DND-41 (cell line): ENCODE measurements around the gene SUDS3.
A peak's percentile ranks its signal among the peaks of the same experiment; 100 is the strongest.
"Not testable (repeated sequence)": the region's sequence is repeated elsewhere in the genome, so short reads cannot be mapped to it uniquely, and the experiment has no call there.

Source experiments
- ATAC-seq: fragments of 200-7000 bp; cut with Tn5 transposase; 3 replicates; pipeline ENCODE4 v1.9.1; 2021; ENCODE audit warnings: low read depth; ENCODE audit not compliant: insufficient read depth
- DNase-seq: peaks from one replicate; pipeline ENCODE4 v3.0.0-alpha.2; 2020
- H2AFZ ChIP-seq: 2 replicates; pipeline ENCODE4 v1.6.0; 2012; ENCODE audit warnings: low read depth, low read length
- H3K27ac ChIP-seq: 2 replicates; pipeline ENCODE4 v1.5.1; 2012; ENCODE audit warnings: low read length, inconsistent platforms
- H3K27me3 ChIP-seq: fragments of 200-600 bp; sonication (generic); 2 replicates; pipeline ENCODE4 v1.6.0; 2012; ENCODE audit warnings: low read length, mild to moderate bottlenecking, inconsistent platforms; ENCODE audit not compliant: insufficient read depth, poor library complexity
- H3K36me3 ChIP-seq: 2 replicates; pipeline ENCODE4 v1.5.1; 2012; ENCODE audit warnings: low read length, inconsistent platforms; ENCODE audit not compliant: insufficient read depth
- H3K4me1 ChIP-seq: 2 replicates; pipeline ENCODE4 v1.5.1; 2012; ENCODE audit warnings: mild to moderate bottlenecking, low read length; ENCODE audit not compliant: insufficient read depth
- H3K4me2 ChIP-seq: 2 replicates; pipeline ENCODE4 v1.6.0; 2012; ENCODE audit warnings: mild to moderate bottlenecking, moderate library complexity, low read length, inconsistent platforms; ENCODE audit not compliant: insufficient read depth
- H3K4me3 ChIP-seq, 2 experiments: fragments of 200-600 bp in 1 of 2; shearing (Covaris generic) in 1 of 2; 2 replicates each; pipeline ENCODE4 v1.5.1; 2012 to 2016; ENCODE audit warnings: inconsistent platforms in 2 of 2, low read length in 2 of 2, mild to moderate bottlenecking in 2 of 2, low read depth in 1 of 2, moderate library complexity in 1 of 2
- H3K79me2 ChIP-seq: 2 replicates; pipeline ENCODE4 v1.6.0; 2012; ENCODE audit warnings: low read length, inconsistent platforms; ENCODE audit not compliant: insufficient read depth
- H3K9ac ChIP-seq: 2 replicates; pipeline ENCODE4 v1.6.0; 2012; ENCODE audit warnings: low read depth, mild to moderate bottlenecking, inconsistent platforms, low read length, moderate library complexity
- H3K9me3 ChIP-seq: 2 replicates; pipeline ENCODE4 v1.5.1; 2012; ENCODE audit warnings: low read length, moderate library complexity, mild to moderate bottlenecking, inconsistent platforms; ENCODE audit not compliant: insufficient read depth, severe bottlenecking
- H4K20me1 ChIP-seq: 2 replicates; pipeline ENCODE4 v1.6.0; 2012; ENCODE audit warnings: low read length; ENCODE audit not compliant: insufficient read depth
- CTCF ChIP-seq: IDR thresholded peaks from 2 replicates; pipeline ENCODE4 v1.5.1; 2012; ENCODE audit warnings: borderline replicate concordance, low read length, moderate library complexity, mild to moderate bottlenecking; ENCODE audit not compliant: poor library complexity, severe bottlenecking; ENCODE audit errors: extremely low read depth
- EZH2 ChIP-seq: IDR thresholded peaks from 3 replicates; pipeline ENCODE4 v1.6.1; 2012; ENCODE audit warnings: borderline replicate concordance, low read depth, mild to moderate bottlenecking, moderate library complexity, low read length, inconsistent platforms; ENCODE audit not compliant: severe bottlenecking

Gene SUDS3

GRCh38 chr12:118353721-118354120 is 22.6 kb upstream of the SUDS3 start:
- H3K4me1 ChIP-seq, result peaks cover 35% of the 10 kb centered on the region
- TF ChIP-seq EZH2 (no peak), CTCF (no peak)
- no peak overlapping the region for H3K4me2 ChIP-seq
- H2AFZ ChIP-seq, result no peak overlapping the region
- H3K9me3 ChIP-seq, result no peaks in the 10 kb centered on the region
- peaks cover 12% of the 10 kb centered on the region; the same call in 1 of the 2 replicates for H3K36me3 ChIP-seq
- H4K20me1 ChIP-seq, result peaks cover 16% of the 10 kb centered on the region; the same call in 1 of the 2 replicates
- ATAC-seq (no peak), DNase-seq (no peak)
- no peak overlapping the region for H3K4me3 ChIP-seq
- no peaks in the 10 kb centered on the region for H3K27me3 ChIP-seq
- peaks cover 93% of the 10 kb centered on the region for H3K79me2 ChIP-seq
- no peak overlapping the region for H3K27ac ChIP-seq
- H3K9ac ChIP-seq, result no peak overlapping the region

- H3K4me2 ChIP-seq, H3K27me3 ChIP-seq, DNase-seq, ATAC-seq, H2AFZ ChIP-seq, H3K9me3 ChIP-seq, H3K4me3 ChIP-seq, H3K27ac ChIP-seq, H3K9ac ChIP-seq: not testable (repeated sequence)
- peaks cover 38% of the 10 kb centered on the region for H3K4me1 ChIP-seq
- H3K79me2 ChIP-seq, result peaks cover 93% of the 10 kb centered on the region
- peaks cover 12% of the 10 kb centered on the region; the same call in 1 of the 2 replicates for H3K36me3 ChIP-seq
- H4K20me1 ChIP-seq, result peaks cover 13% of the 10 kb centered on the region; the same call in 1 of the 2 replicates
Observed at GRCh38 chr12:118354503-118354902, 21.9 kb upstream of the SUDS3 start.

DNA sequence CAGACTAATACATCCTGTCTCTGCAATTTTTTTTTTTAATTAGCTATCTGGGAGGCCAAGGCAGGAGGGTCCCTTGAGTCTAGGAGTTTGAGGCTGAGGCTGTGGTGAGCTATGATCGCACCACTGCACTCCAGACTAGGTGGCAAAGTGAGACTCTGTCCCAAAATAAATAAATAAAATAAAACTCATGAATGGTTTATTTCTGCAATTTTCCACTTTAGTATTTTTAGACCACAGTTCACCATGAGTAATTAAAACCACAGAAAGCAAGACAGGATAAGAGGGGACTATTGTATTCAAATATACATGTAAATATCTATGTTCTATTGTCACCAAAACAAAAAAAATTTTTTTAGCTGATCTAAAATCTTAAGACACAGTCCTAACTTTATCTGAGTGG is 21.5 kb upstream of the SUDS3 start:
- H3K4me1 ChIP-seq, result peaks cover 42% of the 10 kb centered on the region
- no peak overlapping the region for H3K27ac ChIP-seq
- no peaks in the 10 kb centered on the region for H3K9me3 ChIP-seq
- peaks cover 12% of the 10 kb centered on the region; the same call in 1 of the 2 replicates for H3K36me3 ChIP-seq
- H4K20me1 ChIP-seq, result peaks cover 13% of the 10 kb centered on the region; the same call in 1 of the 2 replicates
- H3K4me3 ChIP-seq, result no peak overlapping the region
- H3K27me3 ChIP-seq, result no peaks in the 10 kb centered on the region
- no peak for TF ChIP-seq CTCF
- TF ChIP-seq EZH2, result no peak
- no peak overlapping the region for H3K4me2 ChIP-seq
- no peak overlapping the region for H2AFZ ChIP-seq
- DNase-seq, result no peak
- no peak for ATAC-seq
- H3K79me2 ChIP-seq, result peaks cover 90% of the 10 kb centered on the region
- no peak overlapping the region for H3K9ac ChIP-seq

GRCh38 chr12:118355843-118356242 is 20.5 kb upstream of the SUDS3 start:
- H3K4me3 ChIP-seq, result no peak overlapping the region
- H3K36me3 ChIP-seq, result peaks cover 12% of the 10 kb centered on the region; the same call in 1 of the 2 replicates
- H3K79me2 ChIP-seq, result peaks cover 84% of the 10 kb centered on the region
- peaks cover 9% of the 10 kb centered on the region; the same call in 1 of the 2 replicates for H4K20me1 ChIP-seq
- H3K4me2 ChIP-seq, result peak overlapping the region; percentile 84
- DNase-seq (no peak), ATAC-seq (no peak)
- peaks cover 44% of the 10 kb centered on the region for H3K4me1 ChIP-seq
- H3K27ac ChIP-seq, result no peak overlapping the region
- no peaks in the 10 kb centered on the region for H3K27me3 ChIP-seq
- H2AFZ ChIP-seq, result no peak overlapping the region
- TF ChIP-seq EZH2, result no peak
- H3K9me3 ChIP-seq, result no peaks in the 10 kb centered on the region
- H3K9ac ChIP-seq, result no peak overlapping the region
